Measurements from ENCODE around the gene RMI2.
"Not testable (repeated sequence)": the region's sequence is repeated elsewhere in the genome, so short reads cannot be mapped to it uniquely, and the experiment has no call there.

Gene RMI2

DNA sequence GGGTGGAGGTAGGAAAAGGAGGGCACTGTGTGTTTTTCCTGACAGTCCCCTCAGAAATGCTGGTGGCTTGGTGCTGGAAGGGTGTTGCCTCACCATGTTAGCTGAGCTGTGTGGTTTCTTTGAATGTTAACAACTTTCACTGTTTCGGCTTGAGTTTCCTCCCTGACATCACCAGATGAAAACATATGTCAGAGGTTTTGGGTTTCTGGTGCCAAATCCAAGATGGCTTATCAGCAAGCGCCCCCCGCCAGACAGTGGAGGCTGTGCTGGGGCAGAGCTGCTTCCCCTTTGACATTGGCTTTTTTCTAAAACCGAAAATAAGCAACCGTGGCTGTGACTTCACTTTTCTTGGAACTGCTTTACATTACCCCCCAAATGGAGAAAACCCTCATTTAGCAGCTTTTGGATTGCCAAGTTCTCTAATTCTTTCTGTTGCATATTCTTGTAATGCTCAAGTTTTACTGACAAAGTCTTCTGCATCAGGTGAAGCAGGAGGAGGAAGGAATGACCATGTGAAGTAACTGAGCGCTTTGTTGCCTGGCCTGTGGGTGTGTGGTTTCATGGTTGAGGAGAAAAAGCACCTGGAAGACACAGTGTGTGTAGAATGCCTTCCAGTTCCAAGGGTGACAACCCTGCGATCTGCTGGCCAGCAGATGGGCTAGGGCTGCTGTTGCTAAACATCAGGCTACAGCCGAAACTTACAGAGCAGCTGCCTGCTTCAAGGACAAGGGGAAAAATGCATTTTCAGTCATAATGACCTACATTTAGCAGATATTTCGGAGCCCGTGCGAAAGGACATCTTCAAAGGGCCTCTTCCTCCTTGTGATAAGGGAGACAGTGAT is 9.7 kb downstream of the RMI2 start:
- DNase-seq (ENCODE audit: low read depth in 2 of 2) = peak; percentile 73 to 74

DNA sequence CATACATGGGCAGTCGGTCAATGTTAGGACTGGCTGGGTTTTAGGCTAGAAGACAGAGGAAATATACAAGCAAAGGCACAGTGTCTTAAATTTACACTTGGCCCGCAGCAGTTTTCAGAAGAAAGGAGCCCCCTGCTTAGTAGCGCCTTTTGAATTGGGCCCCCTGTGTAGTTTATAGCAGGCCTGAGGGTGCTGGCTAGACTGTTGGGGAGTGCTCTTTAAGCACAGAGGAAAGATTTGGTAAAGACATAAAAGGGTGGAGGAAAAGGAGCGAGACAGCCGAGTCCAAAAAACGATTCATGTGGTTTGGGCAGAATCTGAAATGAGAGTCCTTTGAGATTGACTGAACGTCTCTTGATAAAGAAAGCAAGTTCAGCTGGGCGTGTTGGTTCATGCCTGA is 10.6 kb downstream of the RMI2 start:
- no peak for DNase-seq (ENCODE audit: low read depth in 2 of 2)

DNA sequence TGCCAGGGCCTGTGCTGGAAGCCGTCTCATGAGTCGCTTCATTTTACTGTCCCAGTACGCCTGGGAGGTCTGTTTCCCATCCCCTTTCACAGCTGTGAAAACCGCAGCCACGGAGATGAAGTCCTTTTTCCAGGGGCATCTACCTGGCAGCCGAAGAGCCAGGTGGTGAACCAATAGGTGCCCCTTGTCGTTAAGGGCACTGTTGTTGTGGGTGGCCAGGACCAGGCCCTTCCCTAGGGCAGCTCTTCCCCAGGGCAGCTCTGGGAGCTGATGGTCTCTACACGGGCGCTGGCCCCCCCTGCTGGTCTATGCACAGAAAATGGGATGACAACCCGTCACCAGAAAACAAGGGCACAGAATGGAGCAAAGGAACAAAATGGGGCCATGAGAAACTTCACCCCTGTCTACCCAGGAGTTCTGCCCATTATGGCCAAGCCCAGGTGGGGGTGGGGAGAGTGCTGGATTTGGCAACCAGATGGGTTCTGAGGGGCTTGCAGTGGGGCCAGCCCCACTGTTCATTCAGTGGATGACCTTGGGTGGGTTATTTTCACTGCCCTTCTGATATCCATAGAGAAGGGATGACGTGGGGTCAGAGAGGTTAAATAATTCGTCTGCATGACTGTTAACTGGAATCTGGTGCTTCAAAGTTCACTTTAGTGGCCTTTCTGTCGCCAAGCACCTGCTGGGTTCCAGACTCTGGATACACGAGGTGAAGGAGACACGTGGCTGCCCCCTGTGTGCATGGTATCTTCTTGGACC is 11.5 kb downstream of the RMI2 start:
- DNase-seq (ENCODE audit: low read depth in 2 of 2) = peak in 1 of 2 donors; percentile 58

DNA sequence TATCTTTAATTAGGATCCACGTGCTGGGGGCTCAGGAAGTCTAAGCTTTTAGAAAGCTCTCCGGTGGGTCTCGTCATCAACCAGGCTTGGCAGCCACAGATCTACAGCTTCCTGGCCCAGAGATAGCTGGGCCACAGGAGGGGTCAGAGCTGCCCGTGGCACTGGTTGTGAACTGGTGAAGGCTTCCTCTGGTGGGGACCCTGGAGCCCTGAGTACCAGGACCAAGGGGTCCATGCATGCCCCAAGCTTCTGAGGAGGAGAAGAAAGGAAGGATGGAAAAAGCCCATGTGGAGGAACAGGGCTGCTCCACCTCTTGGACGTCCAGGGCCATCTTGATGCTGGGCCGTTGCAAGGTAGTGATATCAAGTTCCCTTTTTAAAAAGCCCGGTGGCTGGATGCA is 13.3 kb downstream of the RMI2 start:
- DNase-seq (ENCODE audit: low read depth in 2 of 2) = no peak

DNA sequence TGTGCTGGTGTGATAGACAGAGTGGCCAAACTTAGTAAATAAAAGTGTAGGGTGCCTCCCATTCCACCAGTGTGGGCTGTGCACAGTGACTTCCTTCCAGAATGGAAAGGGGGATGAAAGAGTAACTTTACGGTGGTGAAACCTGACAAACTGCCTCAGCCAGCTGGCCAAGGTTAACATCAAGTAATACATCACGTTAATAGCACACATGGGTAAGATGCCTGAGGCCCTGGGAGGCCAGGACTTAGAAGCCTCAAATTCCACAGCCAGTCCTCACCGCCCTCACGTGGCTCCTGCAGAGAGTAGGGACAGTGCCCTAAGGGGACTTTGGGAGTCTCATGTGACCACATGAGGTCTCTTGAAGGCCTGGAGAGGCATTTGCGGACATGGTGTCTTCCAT is 14.1 kb downstream of the RMI2 start:
- no peak for DNase-seq (ENCODE audit: low read depth in 2 of 2)

DNA sequence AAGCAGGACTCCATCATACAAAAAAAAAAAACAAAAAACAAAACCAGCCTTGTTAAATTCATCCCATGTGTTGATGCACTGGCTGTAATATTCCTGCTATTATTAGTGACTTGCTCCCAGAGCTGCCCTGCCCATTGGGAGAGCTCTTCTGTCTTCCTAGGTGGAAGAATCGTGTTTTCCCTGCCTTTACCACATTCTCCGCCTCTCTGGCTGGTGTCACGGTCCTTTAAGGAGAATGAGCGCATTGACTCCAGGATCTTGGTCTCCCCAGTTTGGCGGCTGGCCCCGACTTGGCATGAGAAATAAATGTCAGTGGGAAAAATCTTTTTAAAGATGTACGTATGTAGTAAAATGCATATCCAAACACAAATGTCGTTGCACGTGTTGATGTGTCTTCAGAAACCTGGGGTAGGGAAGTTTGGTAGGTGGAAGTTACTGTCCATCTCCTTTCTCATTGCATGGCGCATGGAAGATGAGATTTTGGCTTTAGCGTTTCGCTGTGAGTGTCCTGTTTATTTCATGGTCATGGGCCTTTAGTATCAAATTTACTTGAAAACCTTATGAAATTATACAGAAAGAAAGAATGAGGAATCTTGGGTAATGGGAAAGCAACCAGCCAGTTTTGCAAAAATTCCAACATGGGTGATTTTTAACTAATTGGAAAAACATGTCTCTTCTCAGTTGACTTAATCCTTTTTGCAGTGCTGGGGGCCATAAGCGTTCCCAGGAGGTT is 15.5 kb downstream of the RMI2 start:
- DNase-seq (ENCODE audit: low read depth in 2 of 2) = no peak

DNA sequence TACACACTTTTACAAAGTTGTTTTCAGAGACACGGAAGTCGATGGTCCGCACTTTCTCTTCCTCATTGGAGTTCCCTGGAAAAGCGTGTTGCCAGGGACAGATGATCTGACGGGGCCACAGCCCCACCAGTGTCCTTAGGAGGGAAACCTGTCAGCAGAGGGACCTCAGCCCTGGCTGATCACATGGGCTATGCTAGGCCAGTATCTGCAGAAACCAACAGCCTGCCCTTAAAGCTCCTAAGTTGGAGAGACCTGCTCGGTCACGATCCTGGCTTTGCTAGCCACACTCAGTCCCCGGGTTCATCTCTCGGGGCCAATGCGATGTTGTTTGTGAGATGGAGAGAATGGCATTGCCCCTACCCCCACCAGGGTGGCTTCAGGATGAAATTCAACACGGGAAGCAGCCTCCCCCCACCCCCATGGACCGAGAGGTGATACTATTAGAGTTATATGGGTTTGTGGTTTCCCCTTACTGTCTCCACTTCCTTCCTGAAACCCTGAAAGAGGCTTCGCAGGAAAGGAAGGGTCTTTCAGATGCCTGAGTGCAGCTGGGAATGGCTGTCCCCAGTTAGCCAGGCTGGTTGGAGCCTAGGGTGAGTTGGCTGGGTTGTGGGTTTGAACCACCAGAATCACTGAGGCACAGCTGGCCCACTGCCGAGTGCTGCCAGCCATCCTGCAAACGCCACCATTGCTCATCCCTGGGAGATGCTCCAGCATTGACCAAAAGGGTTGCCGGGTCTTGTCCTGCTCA is 16.6 kb downstream of the RMI2 start:
- peak in 1 of 2 donors; percentile 8 for DNase-seq (ENCODE audit: low read depth in 2 of 2)

DNA sequence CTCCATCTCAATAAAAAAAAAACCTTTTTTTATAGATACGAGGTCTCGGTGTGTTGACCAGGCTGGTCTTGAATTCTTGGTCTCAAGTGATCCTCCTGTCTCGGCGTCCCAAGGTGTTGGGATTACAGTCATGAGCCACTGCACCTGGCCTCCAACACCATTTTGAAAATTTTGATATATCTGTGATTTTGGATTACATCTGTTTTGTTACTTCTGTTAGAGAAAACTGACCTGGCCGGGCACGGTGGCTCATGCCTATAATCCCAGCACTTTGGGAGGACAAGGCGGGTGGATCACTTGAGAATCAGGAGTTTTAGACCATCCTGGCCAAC is 18.6 kb downstream of the RMI2 start:
- DNase-seq (ENCODE audit: low read depth in 2 of 2) = no peak

DNA sequence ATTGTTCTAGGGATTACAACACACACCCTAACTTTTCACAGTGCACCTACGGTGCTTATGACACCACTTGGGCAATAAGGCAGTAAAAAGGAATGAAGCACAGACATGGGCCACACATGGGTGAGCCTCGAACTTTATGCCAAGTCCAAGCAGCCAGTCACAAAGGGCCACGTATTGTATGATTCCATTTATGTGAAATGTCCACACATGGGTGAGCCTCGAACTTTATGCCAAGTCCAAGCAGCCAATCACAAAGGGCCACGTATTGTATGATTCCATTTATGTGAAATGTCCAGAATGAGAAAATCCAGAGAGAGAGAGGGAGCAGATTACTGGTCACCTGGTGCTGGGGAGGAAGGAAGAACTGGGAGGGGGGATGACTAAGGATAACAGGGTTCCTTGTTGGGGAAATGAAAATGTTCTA is 22.2 kb downstream of the RMI2 start:
- DNase-seq (ENCODE audit: low read depth in 2 of 2) = no peak

DNA sequence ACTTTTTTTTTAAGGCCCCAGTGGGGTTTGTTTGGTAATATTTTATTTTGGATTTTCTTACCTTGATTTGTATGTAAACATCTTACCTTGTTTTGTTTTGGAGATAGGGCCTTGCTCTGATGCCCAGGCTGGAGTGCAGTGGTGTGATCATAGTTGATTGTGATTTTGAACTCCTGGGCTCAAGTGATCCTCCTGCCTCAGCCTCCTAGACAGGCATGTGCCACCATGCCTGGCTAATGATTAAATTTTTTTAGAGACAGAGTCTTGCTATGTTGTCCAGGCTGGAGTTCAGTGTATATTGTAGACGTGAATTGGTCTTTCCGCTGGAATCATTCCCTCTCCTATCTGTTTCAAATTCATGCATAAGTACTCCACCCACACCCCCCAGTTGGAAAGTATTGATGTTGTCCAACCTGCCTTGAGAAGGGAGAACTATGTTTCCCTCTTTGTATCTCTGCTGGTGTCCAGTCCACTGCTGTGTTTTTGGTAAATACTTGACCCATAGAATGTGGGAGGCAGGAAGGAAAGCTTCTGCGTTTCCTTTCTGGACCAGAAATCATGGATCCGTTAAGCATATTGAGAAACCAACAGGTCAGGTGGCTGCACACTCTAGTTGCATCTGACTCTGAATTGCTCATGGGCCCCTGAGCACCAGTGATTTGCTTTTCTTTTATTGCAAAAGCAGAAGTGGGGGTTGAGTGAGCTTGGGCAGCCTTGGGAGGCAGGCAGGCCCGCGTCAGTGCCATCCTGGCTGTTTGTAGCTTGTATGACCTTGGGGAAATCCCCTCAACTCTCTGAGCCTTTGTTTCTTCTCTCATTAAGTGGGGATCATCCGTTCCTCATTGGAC is 25.0 kb downstream of the RMI2 start:
- no peak for DNase-seq (ENCODE audit: low read depth in 2 of 2)

DNA sequence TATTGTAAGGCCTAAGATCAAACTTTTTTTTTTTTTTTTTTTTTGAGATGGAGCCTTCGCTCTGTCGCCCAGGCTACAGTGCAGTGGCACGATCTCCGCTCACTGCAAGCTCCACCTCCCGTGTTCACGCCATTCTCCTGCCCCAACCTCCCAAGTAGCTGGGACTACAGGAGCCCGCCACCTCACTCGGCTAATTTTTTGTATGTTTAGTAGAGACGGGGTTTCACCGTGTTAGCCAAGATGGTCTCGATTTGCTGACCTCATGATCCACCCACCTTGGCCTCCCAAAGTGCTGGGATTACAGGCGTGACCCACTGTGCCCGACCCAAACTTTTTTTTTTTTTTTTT is 25.6 kb downstream of the RMI2 start:
- DNase-seq (ENCODE audit: low read depth in 2 of 2) = not testable (repeated sequence)

DNA sequence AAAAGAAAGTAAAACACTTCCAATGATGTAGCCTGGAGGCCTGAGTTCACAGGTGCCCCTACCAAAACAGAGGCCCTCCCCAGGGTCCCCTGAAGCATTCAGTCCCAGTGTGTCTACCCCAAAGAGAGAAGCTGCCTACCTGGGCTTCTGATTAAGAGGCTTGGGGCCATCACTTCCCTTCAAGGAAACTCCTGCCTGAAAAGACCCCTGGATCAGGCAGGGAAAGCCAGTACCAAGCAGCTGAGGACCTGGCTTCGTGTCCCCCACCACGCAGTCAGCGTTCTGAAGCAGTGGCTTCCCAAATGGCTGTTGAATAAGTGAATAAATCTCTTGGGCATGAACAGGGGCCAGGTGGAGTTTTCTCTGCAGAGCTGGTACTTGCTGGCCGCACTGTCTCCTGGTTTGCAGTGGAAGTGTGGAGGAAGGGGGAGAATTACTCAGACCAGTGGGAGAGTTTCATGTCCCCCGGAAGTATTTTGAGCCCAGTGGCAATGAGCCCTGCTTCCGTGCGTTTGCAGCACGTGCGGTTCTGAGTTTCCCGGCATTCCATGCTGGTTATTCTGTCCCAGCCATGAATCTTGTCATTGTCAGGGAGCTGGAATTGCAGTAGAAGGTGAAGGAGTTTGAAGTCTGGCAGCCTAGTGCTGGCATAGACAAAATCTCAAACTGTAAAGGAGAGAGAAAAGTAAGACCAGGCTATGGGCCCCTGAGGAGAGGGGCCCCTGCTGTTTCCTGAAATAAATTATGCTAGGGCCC is 27.0 kb downstream of the RMI2 start:
- DNase-seq (ENCODE audit: low read depth in 2 of 2) = no peak

DNA sequence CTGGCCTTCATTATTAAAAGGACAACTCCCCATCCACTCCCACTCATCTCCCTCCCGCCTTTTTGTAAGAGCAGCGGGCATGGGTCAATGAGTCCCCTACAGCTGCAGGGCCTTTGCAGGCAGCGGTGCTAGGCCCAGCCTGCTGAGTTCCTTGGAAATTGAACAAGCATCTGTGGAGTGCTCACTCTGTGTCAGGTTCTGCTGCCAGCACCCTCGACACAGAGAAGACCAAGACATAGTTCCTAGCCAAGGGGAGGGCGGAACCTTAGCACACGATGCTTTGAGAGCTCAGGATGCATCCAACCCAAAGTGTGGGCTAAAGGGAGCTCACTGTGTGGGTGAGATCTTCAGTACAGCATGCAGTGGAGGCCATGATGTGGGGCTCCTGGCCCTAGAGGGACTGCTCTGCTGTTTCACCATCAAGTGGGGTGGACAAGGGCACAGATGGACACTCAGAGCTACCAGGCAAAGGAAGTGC is 27.6 kb downstream of the RMI2 start:
- DNase-seq (ENCODE audit: low read depth in 2 of 2) = no peak

DNA sequence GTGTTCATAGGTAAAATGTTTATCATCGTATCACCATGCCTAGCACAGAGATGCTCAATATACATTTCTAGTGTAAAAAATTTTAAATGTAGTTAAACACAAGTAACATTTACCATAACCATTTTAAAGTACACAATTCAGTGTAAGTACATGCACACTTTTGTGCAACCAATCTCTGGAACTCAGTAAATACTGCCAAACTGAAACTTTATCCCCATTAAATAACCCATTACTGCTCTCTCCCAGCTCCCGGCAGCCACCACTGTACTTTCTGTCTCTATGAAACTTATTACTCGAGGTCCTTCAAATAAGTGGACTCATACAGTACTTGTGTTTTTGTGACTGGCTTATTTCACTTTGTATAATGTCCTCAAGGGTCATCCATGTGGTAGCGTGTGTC is 29.0 kb downstream of the RMI2 start:
- DNase-seq (ENCODE audit: low read depth in 2 of 2) = no peak

DNA sequence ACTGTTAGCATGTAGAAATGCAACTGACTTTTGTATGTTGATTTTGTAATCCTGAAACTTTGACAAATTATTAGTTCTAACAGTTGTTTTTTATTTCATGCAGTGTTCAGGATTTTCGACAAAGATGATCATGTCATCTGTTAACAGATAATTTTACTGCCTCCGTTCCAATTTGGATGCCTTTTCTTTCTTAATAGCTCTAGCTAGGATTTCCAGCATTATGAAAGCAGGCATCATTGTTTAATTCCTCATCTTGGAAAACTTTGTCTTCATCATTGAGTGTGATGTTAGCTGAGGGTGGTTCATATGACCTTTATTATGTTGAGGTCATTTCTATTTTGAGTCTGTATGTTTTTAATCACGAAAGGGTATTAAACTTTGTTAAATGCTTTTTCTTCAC is 31.9 kb downstream of the RMI2 start:
- no peak for DNase-seq (ENCODE audit: low read depth in 2 of 2)

DNA sequence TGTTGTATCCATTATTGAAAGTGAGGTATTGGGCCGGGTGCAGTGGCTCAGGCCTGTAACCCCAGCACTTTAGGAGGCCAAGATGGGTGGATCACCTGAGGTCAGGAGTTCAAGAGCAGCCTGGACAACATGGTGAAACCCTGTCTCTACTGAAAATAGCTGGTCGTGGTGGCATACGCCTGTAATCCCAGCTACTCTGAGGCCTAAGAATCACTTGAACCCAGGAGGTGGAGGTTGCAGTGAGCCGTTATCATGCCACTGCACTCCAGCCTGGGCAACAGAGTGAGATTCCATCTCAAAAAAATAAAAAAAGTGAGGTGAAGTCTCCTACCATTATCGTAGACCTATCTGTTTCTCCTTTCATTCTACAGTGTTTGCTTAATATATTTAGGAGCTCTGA is 33.7 kb downstream of the RMI2 start:
- DNase-seq (ENCODE audit: low read depth in 2 of 2) = not testable (repeated sequence)

DNA sequence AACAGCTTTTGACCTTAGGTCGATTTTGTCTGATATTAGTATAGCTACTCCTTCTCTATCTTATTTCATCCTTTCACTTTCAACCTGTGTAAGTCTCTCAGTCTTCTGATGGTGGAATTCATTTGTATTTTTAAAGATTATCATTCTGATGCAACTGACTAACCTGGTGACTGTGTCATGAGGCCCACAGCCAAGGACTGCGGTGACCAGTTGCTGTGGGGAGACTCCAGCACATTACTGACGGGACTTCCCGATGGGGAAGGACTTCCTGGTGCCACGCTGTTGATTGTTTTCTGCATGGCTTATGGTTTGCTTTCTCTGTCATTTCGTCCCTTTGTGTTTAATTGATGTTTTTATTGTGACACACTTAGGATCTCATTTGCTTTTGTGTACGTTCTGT is 34.2 kb downstream of the RMI2 start:
- peak in 1 of 2 donors; percentile 22 for DNase-seq (ENCODE audit: low read depth in 2 of 2)

DNA sequence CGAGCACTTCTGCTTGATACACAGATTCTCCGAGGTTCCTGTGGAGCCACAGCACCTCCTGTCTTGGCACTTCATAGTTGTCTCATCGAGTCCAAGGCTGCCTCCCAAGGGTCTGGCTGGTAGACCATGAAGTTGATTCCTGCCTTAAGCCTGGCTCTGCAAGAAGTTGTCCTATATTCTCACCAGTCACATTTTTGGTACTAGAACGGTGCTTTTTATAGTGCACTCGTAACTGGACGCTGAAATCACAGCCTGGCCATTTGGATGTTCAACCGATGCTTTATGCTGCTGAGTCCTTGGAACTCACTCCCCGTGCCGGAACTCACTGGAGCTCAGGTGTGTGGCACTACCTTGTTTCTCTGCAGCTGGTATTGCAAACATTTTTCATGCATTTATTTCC is 35.6 kb downstream of the RMI2 start:
- DNase-seq (ENCODE audit: low read depth in 2 of 2) = no peak

DNA sequence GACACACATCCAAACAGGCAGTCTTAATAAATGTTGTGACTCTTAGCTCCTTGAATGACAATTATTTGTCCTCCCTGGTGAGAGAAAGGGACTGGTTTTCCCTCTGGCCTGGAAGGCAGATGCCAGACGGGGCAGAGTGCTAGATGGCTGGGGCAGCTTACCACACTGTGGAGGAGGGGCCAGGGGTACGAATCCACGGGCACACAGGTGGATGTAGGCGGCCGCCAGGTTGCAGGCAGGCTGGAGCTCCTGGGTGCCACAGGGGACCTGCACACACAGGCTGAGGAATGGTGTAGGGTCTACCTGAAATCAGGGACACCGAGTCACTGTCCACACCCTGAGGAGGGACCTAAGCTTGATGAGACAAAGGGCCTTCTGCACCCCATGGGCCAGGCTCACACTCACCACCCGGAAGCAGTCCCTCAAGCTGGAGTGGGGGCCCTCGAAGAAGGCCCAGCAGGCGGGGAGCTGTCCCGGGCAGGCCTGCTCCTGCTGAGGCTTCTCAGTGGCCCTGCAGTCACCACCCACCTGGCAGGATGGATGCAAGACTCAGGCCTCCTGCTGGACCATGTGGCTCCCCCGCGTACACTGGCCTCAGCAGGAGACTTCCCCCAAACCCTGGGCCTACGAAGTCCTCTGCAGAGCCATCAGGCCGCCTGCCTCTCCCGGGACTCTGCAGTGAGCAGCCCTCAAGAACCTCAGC is 38.4 kb downstream of the RMI2 start:
- no peak for DNase-seq (ENCODE audit: low read depth in 2 of 2)
